Measurements from ENCODE around the gene ATF2.

DNA sequence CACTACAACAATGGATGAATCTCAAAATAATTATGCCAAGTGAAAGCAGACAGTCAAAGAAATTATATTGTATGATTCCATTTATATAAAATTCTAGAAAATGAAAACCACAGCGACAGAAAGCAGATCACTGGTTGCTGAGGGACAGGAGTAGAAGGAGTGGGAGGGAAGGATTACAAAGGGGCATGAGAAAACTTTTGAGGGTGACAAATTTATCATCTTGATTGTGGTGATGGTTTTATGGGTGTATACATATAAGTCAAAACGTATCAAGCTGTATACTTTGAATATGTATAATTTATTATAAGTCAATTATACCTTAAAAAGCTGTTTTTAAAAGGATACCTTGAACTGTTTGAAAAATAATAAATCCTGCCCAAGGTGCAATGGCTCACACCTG, 27.7 kb downstream of the ATF2 start:
- TF ChIP-seq EZH2 (IDR thresholded peaks at IDR 0.05; ENCODE audit: low read depth, low read length, severe bottlenecking) (no peak), CHD2 (IDR thresholded peaks at IDR 0.05; ENCODE audit: low read length) (no peak), TBP (IDR thresholded peaks at IDR 0.05; ENCODE audit: low read depth, low read length) (no peak), HDAC2 (IDR thresholded peaks at IDR 0.05; ENCODE audit: borderline replicate concordance in 1 of 2, low read depth in 2 of 2, low read length in 2 of 2) (no peak), EP300 (IDR thresholded peaks at IDR 0.05; ENCODE audit: borderline replicate concordance in 1 of 2, low read depth in 2 of 2, low read length in 2 of 2) (no peak), POLR2A (IDR thresholded peaks at IDR 0.05; ENCODE audit: control extremely low read depth in 1 of 2, low read depth in 2 of 2, low read length in 2 of 2) (no peak), POLR2AphosphoS5 (IDR thresholded peaks at IDR 0.05; ENCODE audit: low read depth, low read length) (no peak), ZNF274 (IDR thresholded peaks at IDR 0.05; ENCODE audit: borderline replicate concordance, extremely low read depth, low read length) (no peak), RAD21 (IDR thresholded peaks at IDR 0.05 in 1 of 2, conservative IDR thresholded peaks at IDR 0.05 in 1 of 2; ENCODE audit: low read depth in 2 of 2, low read length in 2 of 2) (no peak)
- TF ChIP-seq, protein P1, sequence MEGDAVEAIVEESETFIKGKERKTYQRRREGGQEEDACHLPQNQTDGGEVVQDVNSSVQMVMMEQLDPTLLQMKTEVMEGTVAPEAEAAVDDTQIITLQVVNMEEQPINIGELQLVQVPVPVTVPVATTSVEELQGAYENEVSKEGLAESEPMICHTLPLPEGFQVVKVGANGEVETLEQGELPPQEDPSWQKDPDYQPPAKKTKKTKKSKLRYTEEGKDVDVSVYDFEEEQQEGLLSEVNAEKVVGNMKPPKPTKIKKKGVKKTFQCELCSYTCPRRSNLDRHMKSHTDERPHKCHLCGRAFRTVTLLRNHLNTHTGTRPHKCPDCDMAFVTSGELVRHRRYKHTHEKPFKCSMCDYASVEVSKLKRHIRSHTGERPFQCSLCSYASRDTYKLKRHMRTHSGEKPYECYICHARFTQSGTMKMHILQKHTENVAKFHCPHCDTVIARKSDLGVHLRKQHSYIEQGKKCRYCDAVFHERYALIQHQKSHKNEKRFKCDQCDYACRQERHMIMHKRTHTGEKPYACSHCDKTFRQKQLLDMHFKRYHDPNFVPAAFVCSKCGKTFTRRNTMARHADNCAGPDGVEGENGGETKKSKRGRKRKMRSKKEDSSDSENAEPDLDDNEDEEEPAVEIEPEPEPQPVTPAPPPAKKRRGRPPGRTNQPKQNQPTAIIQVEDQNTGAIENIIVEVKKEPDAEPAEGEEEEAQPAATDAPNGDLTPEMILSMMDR (IDR thresholded peaks at IDR 0.05; ENCODE audit: control extremely low read depth in 1 of 3, insufficient read depth in 1 of 3, low read depth in 1 of 3, low read length in 3 of 3) = no peak
- TF ChIP-seq, protein P2, sequence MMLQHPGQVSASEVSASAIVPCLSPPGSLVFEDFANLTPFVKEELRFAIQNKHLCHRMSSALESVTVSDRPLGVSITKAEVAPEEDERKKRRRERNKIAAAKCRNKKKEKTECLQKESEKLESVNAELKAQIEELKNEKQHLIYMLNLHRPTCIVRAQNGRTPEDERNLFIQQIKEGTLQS (IDR thresholded peaks at IDR 0.05; ENCODE audit: insufficient read depth, low read depth, low read length) = no peak
- TF ChIP-seq, protein P3, sequence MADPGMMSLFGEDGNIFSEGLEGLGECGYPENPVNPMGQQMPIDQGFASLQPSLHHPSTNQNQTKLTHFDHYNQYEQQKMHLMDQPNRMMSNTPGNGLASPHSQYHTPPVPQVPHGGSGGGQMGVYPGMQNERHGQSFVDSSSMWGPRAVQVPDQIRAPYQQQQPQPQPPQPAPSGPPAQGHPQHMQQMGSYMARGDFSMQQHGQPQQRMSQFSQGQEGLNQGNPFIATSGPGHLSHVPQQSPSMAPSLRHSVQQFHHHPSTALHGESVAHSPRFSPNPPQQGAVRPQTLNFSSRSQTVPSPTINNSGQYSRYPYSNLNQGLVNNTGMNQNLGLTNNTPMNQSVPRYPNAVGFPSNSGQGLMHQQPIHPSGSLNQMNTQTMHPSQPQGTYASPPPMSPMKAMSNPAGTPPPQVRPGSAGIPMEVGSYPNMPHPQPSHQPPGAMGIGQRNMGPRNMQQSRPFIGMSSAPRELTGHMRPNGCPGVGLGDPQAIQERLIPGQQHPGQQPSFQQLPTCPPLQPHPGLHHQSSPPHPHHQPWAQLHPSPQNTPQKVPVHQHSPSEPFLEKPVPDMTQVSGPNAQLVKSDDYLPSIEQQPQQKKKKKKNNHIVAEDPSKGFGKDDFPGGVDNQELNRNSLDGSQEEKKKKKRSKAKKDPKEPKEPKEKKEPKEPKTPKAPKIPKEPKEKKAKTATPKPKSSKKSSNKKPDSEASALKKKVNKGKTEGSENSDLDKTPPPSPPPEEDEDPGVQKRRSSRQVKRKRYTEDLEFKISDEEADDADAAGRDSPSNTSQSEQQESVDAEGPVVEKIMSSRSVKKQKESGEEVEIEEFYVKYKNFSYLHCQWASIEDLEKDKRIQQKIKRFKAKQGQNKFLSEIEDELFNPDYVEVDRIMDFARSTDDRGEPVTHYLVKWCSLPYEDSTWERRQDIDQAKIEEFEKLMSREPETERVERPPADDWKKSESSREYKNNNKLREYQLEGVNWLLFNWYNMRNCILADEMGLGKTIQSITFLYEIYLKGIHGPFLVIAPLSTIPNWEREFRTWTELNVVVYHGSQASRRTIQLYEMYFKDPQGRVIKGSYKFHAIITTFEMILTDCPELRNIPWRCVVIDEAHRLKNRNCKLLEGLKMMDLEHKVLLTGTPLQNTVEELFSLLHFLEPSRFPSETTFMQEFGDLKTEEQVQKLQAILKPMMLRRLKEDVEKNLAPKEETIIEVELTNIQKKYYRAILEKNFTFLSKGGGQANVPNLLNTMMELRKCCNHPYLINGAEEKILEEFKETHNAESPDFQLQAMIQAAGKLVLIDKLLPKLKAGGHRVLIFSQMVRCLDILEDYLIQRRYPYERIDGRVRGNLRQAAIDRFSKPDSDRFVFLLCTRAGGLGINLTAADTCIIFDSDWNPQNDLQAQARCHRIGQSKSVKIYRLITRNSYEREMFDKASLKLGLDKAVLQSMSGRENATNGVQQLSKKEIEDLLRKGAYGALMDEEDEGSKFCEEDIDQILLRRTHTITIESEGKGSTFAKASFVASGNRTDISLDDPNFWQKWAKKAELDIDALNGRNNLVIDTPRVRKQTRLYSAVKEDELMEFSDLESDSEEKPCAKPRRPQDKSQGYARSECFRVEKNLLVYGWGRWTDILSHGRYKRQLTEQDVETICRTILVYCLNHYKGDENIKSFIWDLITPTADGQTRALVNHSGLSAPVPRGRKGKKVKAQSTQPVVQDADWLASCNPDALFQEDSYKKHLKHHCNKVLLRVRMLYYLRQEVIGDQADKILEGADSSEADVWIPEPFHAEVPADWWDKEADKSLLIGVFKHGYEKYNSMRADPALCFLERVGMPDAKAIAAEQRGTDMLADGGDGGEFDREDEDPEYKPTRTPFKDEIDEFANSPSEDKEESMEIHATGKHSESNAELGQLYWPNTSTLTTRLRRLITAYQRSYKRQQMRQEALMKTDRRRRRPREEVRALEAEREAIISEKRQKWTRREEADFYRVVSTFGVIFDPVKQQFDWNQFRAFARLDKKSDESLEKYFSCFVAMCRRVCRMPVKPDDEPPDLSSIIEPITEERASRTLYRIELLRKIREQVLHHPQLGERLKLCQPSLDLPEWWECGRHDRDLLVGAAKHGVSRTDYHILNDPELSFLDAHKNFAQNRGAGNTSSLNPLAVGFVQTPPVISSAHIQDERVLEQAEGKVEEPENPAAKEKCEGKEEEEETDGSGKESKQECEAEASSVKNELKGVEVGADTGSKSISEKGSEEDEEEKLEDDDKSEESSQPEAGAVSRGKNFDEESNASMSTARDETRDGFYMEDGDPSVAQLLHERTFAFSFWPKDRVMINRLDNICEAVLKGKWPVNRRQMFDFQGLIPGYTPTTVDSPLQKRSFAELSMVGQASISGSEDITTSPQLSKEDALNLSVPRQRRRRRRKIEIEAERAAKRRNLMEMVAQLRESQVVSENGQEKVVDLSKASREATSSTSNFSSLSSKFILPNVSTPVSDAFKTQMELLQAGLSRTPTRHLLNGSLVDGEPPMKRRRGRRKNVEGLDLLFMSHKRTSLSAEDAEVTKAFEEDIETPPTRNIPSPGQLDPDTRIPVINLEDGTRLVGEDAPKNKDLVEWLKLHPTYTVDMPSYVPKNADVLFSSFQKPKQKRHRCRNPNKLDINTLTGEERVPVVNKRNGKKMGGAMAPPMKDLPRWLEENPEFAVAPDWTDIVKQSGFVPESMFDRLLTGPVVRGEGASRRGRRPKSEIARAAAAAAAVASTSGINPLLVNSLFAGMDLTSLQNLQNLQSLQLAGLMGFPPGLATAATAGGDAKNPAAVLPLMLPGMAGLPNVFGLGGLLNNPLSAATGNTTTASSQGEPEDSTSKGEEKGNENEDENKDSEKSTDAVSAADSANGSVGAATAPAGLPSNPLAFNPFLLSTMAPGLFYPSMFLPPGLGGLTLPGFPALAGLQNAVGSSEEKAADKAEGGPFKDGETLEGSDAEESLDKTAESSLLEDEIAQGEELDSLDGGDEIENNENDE (IDR thresholded peaks at IDR 0.05; ENCODE audit: insufficient replicate concordance, low read length) = no peak
